Measurements from ENCODE around the gene WWOX. TPM values are rescaled to one million over a fixed set of nuclear protein-coding genes. Genes with fewer than 3 reads are reported as not detected.

Gene WWOX
- total and polyA plus RNA-seq, 2 of the 13 experiments (the other 11 are each of a cell fraction or from before 2014, with no cell fraction given) = 9.1 to 37.4 TPM

DNA sequence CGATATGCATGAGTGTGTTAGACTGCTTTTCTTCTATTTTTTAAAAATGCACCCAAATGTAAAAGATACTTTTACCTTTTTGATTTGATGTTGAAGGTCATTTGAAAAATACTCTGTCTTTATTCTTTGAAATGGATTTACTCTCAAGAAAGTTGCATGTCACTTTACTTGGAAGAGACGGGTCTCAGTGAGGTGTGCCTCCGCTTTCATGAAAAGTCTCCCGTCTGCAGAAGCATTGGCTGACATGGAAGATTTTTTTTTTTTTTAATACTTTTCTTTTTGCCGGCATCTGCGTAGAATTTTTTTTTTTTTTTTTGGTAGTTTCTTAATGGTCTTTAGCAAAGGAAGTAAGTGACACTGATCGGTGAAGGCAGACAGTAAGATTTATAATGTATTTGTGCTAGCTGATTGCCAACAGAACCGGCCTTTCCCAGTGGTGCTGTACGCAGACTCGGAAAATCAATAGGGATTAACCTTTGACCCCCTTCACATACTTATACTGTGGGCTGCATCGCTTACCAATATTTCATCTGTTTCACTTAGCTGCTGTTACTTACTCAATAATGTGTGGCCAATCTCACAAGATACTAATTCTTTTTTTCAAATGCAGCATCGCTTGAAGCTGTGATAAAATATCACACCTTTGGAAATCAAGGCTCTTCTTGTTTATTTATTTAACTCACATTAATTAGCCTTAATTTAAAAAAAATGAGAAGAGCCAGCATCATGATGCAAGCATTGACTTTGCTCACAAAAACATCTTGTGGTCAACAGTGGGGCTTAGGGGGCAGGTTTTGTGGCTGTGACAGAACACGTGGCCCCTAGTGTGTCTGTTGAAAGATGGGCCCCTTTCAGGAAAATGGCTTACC, 383.9 kb downstream of the WWOX start (continued):
- TF ChIP-seq, protein P1, sequence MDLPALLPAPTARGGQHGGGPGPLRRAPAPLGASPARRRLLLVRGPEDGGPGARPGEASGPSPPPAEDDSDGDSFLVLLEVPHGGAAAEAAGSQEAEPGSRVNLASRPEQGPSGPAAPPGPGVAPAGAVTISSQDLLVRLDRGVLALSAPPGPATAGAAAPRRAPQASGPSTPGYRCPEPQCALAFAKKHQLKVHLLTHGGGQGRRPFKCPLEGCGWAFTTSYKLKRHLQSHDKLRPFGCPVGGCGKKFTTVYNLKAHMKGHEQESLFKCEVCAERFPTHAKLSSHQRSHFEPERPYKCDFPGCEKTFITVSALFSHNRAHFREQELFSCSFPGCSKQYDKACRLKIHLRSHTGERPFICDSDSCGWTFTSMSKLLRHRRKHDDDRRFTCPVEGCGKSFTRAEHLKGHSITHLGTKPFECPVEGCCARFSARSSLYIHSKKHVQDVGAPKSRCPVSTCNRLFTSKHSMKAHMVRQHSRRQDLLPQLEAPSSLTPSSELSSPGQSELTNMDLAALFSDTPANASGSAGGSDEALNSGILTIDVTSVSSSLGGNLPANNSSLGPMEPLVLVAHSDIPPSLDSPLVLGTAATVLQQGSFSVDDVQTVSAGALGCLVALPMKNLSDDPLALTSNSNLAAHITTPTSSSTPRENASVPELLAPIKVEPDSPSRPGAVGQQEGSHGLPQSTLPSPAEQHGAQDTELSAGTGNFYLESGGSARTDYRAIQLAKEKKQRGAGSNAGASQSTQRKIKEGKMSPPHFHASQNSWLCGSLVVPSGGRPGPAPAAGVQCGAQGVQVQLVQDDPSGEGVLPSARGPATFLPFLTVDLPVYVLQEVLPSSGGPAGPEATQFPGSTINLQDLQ (CRISPR knock-in tag; IDR thresholded peaks at IDR 0.05) = no peak
- TF ChIP-seq RCOR2 (CRISPR knock-in tag; IDR thresholded peaks at IDR 0.05) (peak; percentile 83; the same call in 1 of the 2 replicates), KMT2B (CRISPR knock-in tag; IDR thresholded peaks at IDR 0.05) (peak; percentile 58; the same call in 1 of the 2 replicates), ZNF510 (CRISPR knock-in tag; IDR thresholded peaks at IDR 0.05; ENCODE audit: low read depth) (no peak), PCBP1 (IDR thresholded peaks at IDR 0.05; ENCODE audit: borderline replicate concordance, low read depth, low read length) (no peak), TGIF2 (CRISPR knock-in tag; IDR thresholded peaks at IDR 0.05) (no peak), TSC22D2 (CRISPR knock-in tag; IDR thresholded peaks at IDR 0.05; ENCODE audit: borderline replicate concordance) (no peak), SSRP1 (CRISPR knock-in tag; IDR thresholded peaks at IDR 0.05) (no peak), FOXP1 (IDR thresholded peaks at IDR 0.05) (no peak), FOXP1 (CRISPR knock-in tag; IDR thresholded peaks at IDR 0.05) (peak; percentile 77), ZFP90 (CRISPR knock-in tag; IDR thresholded peaks at IDR 0.05; ENCODE audit: borderline replicate concordance) (no peak), MYC (CRISPR knock-in tag; IDR thresholded peaks at IDR 0.05; ENCODE audit: borderline replicate concordance) (peak; percentile 60), PPARG (CRISPR knock-in tag; conservative IDR thresholded peaks at IDR 0.05) (peak; percentile 93), CC2D1A (CRISPR knock-in tag; IDR thresholded peaks at IDR 0.05) (no peak), ZNF143 (CRISPR knock-in tag; IDR thresholded peaks at IDR 0.05) (no peak)
- TF ChIP-seq, protein P2, sequence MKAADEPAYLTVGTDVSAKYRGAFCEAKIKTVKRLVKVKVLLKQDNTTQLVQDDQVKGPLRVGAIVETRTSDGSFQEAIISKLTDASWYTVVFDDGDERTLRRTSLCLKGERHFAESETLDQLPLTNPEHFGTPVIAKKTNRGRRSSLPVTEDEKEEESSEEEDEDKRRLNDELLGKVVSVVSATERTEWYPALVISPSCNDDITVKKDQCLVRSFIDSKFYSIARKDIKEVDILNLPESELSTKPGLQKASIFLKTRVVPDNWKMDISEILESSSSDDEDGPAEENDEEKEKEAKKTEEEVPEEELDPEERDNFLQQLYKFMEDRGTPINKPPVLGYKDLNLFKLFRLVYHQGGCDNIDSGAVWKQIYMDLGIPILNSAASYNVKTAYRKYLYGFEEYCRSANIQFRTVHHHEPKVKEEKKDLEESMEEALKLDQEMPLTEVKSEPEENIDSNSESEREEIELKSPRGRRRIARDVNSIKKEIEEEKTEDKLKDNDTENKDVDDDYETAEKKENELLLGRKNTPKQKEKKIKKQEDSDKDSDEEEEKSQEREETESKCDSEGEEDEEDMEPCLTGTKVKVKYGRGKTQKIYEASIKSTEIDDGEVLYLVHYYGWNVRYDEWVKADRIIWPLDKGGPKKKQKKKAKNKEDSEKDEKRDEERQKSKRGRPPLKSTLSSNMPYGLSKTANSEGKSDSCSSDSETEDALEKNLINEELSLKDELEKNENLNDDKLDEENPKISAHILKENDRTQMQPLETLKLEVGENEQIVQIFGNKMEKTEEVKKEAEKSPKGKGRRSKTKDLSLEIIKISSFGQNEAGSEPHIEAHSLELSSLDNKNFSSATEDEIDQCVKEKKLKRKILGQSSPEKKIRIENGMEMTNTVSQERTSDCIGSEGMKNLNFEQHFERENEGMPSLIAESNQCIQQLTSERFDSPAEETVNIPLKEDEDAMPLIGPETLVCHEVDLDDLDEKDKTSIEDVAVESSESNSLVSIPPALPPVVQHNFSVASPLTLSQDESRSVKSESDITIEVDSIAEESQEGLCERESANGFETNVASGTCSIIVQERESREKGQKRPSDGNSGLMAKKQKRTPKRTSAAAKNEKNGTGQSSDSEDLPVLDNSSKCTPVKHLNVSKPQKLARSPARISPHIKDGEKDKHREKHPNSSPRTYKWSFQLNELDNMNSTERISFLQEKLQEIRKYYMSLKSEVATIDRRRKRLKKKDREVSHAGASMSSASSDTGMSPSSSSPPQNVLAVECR (CRISPR knock-in tag; IDR thresholded peaks at IDR 0.05; ENCODE audit: borderline replicate concordance) = no peak; the same call in 1 of the 2 replicates
- TF ChIP-seq, protein P3, sequence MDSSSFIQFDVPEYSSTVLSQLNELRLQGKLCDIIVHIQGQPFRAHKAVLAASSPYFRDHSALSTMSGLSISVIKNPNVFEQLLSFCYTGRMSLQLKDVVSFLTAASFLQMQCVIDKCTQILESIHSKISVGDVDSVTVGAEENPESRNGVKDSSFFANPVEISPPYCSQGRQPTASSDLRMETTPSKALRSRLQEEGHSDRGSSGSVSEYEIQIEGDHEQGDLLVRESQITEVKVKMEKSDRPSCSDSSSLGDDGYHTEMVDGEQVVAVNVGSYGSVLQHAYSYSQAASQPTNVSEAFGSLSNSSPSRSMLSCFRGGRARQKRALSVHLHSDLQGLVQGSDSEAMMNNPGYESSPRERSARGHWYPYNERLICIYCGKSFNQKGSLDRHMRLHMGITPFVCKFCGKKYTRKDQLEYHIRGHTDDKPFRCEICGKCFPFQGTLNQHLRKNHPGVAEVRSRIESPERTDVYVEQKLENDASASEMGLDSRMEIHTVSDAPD (CRISPR knock-in tag; IDR thresholded peaks at IDR 0.05) = 0 out of 2 replicates have a peak, but pooled peaks have one; percentile 59
- TF ChIP-seq, protein P4, sequence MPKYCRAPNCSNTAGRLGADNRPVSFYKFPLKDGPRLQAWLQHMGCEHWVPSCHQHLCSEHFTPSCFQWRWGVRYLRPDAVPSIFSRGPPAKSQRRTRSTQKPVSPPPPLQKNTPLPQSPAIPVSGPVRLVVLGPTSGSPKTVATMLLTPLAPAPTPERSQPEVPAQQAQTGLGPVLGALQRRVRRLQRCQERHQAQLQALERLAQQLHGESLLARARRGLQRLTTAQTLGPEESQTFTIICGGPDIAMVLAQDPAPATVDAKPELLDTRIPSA (CRISPR knock-in tag; IDR thresholded peaks at IDR 0.05; ENCODE audit: borderline replicate concordance) = no peak
